ENCODE measurements around the gene TIMM23.

TIMM23 gene

DNA sequence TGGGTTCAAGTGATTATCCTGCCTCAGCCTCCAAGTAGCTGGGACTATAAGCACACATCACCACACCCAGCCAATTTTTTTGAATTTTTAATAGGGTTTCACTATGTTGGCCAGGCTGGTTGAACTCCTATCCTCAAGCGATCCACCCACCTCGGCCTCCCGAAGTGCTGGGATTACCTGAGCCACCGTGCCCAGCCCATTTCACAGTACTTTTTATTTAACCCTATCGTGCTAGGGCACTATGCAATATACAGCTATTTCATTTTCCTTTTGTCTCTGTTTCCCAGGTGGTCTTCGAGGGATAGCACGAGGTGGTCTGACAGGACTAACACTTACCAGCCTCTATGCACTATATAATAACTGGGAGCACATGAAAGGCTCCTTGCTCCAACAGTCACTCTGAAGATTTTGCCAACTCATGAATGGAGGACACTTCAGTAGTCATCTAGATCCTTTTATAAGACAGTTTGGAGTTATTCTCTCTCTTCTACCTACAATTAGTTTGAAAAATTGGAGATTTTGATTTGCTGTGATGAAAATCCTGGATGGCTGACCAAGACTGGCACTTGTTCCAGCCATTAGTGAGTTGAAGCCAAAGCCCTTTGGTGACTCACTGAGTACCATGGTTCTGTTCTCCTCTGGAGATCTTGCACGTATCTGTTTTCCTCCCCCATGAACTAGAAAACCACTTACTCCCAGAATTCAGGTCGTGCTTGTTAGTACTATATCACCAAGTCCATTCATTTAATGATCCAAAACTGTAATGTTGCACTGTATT is 30.8 kb downstream of the TIMM23 start:
- Histone ChIP-seq H3K9me3 (ENCODE audit: control insufficient read depth, insufficient read depth, low read depth, low read length) (no peaks in the 10 kb centered on the region), H3K4me1 (ENCODE audit: control insufficient read depth, insufficient read depth, low read length) (no peaks in the 10 kb centered on the region), H3K4me3 (ENCODE audit: low read depth, low read length) (no peak overlapping the region), H3K36me3 (ENCODE audit: control insufficient read depth in 2 of 2, insufficient read depth in 1 of 2, low read length in 2 of 2) (peaks cover 42 to 92% of the 10 kb centered on the region in 2 experiments), H3K27ac (ENCODE audit: extremely low read depth, low read depth, low read length) (no peak overlapping the region)
- ChIA-PET POLR2A (interaction anchor here (1.6 kb wide), 1 partner anchor 21 kb away, joined by 5 read pairs; no protein-coding TSS in a partner anchor), CTCF (no interaction called here)
- no peak for TF ChIP-seq ZNF23 (tag by site-specific recombination; IDR thresholded peaks at IDR 0.05; ENCODE audit: borderline replicate concordance)
- no peak for TF ChIP-seq SALL2 (tag by site-specific recombination; IDR thresholded peaks at IDR 0.05; ENCODE audit: borderline replicate concordance)
- TF ChIP-seq, protein P1, sequence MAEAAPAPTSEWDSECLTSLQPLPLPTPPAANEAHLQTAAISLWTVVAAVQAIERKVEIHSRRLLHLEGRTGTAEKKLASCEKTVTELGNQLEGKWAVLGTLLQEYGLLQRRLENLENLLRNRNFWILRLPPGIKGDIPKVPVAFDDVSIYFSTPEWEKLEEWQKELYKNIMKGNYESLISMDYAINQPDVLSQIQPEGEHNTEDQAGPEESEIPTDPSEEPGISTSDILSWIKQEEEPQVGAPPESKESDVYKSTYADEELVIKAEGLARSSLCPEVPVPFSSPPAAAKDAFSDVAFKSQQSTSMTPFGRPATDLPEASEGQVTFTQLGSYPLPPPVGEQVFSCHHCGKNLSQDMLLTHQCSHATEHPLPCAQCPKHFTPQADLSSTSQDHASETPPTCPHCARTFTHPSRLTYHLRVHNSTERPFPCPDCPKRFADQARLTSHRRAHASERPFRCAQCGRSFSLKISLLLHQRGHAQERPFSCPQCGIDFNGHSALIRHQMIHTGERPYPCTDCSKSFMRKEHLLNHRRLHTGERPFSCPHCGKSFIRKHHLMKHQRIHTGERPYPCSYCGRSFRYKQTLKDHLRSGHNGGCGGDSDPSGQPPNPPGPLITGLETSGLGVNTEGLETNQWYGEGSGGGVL (tag by site-specific recombination; IDR thresholded peaks at IDR 0.05) = no peak
- no peak for TF ChIP-seq ZNF202 (tag by site-specific recombination; IDR thresholded peaks at IDR 0.05; ENCODE audit: borderline replicate concordance)
- TF ChIP-seq ZNF221 (tag by site-specific recombination; IDR thresholded peaks at IDR 0.05; ENCODE audit: borderline replicate concordance) = no peak
- TF ChIP-seq, protein P2, sequence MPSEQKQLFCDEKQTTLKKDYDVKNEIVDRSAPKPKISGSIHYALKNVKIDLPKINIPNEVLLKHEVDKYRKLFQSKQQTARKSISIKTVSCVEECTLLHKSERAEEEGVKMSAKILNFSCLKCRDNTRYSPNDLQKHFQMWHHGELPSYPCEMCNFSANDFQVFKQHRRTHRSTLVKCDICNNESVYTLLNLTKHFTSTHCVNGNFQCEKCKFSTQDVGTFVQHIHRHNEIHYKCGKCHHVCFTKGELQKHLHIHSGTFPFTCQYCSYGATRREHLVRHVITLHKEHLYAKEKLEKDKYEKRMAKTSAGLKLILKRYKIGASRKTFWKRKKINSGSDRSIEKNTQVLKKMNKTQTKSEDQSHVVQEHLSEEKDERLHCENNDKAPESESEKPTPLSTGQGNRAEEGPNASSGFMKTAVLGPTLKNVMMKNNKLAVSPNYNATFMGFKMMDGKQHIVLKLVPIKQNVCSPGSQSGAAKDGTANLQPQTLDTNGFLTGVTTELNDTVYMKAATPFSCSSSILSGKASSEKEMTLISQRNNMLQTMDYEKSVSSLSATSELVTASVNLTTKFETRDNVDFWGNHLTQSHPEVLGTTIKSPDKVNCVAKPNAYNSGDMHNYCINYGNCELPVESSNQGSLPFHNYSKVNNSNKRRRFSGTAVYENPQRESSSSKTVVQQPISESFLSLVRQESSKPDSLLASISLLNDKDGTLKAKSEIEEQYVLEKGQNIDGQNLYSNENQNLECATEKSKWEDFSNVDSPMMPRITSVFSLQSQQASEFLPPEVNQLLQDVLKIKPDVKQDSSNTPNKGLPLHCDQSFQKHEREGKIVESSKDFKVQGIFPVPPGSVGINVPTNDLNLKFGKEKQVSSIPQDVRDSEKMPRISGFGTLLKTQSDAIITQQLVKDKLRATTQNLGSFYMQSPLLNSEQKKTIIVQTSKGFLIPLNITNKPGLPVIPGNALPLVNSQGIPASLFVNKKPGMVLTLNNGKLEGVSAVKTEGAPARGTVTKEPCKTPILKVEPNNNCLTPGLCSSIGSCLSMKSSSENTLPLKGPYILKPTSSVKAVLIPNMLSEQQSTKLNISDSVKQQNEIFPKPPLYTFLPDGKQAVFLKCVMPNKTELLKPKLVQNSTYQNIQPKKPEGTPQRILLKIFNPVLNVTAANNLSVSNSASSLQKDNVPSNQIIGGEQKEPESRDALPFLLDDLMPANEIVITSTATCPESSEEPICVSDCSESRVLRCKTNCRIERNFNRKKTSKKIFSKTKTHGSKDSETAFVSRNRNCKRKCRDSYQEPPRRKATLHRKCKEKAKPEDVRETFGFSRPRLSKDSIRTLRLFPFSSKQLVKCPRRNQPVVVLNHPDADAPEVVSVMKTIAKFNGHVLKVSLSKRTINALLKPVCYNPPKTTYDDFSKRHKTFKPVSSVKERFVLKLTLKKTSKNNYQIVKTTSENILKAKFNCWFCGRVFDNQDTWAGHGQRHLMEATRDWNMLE (tag by site-specific recombination; conservative IDR thresholded peaks at IDR 0.05; ENCODE audit: low read depth) = no peak

DNA sequence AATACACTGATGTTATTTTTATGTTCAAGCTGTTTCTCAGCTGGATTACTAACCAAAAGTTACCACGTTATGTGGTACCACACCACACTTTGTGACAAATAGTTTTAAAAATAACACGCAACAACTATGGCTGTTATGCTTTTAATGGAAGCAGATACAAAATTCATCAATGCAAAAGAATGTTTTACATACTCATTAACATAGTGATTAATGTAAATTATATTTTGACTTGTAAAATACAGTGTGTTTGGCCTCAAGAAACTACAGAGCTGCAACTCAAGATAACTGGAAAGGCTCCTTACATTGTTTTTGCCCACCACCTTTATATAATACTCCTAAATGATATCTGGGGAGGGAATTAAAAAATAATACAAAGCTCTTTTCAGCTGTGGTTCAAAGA is 32.7 kb downstream of the TIMM23 start:
- CTCF ChIA-PET = interaction anchor here (1.2 to 1.4 kb wide), 2 partner anchors 11 to 24 kb away, joined by 3 to 7 read pairs; no protein-coding TSS in a partner anchor
- Histone ChIP-seq H3K36me3 (ENCODE audit: control insufficient read depth in 2 of 2, insufficient read depth in 1 of 2, low read length in 2 of 2) (peaks cover 51 to 97% of the 10 kb centered on the region in 2 experiments), H3K9me3 (ENCODE audit: control insufficient read depth, insufficient read depth, low read depth, low read length) (no peaks in the 10 kb centered on the region), H3K27ac (ENCODE audit: extremely low read depth, low read depth, low read length) (no peak overlapping the region), H3K4me3 (ENCODE audit: low read depth, low read length) (no peak overlapping the region), H3K4me1 (ENCODE audit: control insufficient read depth, insufficient read depth, low read length) (no peaks in the 10 kb centered on the region)
- POLR2A ChIA-PET = interaction anchor here (1.4 kb wide), 1 partner anchor 24 kb away, joined by 3 read pairs; no protein-coding TSS in a partner anchor
- TF ChIP-seq ZNF521 (tag by site-specific recombination; IDR thresholded peaks at IDR 0.05) = no peak
- TF ChIP-seq SETDB1 (IDR thresholded peaks at IDR 0.05; ENCODE audit: insufficient read length, low read length) = no peak
- no peak for TF ChIP-seq ZNF140 (tag by site-specific recombination; IDR thresholded peaks at IDR 0.05)
- no peak for TF ChIP-seq ZNF785 (tag by site-specific recombination; IDR thresholded peaks at IDR 0.05)
- no peak for TF ChIP-seq BCL11A (tag by site-specific recombination; IDR thresholded peaks at IDR 0.05; ENCODE audit: low read depth)
- TF ChIP-seq, protein P3, sequence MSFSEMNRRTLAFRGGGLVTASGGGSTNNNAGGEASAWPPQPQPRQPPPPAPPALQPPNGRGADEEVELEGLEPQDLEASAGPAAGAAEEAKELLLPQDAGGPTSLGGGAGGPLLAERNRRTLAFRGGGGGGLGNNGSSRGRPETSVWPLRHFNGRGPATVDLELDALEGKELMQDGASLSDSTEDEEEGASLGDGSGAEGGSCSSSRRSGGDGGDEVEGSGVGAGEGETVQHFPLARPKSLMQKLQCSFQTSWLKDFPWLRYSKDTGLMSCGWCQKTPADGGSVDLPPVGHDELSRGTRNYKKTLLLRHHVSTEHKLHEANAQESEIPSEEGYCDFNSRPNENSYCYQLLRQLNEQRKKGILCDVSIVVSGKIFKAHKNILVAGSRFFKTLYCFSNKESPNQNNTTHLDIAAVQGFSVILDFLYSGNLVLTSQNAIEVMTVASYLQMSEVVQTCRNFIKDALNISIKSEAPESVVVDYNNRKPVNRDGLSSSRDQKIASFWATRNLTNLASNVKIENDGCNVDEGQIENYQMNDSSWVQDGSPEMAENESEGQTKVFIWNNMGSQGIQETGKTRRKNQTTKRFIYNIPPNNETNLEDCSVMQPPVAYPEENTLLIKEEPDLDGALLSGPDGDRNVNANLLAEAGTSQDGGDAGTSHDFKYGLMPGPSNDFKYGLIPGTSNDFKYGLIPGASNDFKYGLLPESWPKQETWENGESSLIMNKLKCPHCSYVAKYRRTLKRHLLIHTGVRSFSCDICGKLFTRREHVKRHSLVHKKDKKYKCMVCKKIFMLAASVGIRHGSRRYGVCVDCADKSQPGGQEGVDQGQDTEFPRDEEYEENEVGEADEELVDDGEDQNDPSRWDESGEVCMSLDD (tag by site-specific recombination; IDR thresholded peaks at IDR 0.05) = no peak
- TF ChIP-seq ZNF19 (tag by site-specific recombination; IDR thresholded peaks at IDR 0.05; ENCODE audit: low read depth) = no peak
- TF ChIP-seq ZNF560 (tag by site-specific recombination; IDR thresholded peaks at IDR 0.05; ENCODE audit: borderline replicate concordance) = no peak
- TF ChIP-seq, protein P4, sequence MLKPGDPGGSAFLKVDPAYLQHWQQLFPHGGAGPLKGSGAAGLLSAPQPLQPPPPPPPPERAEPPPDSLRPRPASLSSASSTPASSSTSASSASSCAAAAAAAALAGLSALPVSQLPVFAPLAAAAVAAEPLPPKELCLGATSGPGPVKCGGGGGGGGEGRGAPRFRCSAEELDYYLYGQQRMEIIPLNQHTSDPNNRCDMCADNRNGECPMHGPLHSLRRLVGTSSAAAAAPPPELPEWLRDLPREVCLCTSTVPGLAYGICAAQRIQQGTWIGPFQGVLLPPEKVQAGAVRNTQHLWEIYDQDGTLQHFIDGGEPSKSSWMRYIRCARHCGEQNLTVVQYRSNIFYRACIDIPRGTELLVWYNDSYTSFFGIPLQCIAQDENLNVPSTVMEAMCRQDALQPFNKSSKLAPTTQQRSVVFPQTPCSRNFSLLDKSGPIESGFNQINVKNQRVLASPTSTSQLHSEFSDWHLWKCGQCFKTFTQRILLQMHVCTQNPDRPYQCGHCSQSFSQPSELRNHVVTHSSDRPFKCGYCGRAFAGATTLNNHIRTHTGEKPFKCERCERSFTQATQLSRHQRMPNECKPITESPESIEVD (tag by site-specific recombination; IDR thresholded peaks at IDR 0.05) = no peak
- no peak for TF ChIP-seq SCRT1 (tag by site-specific recombination; IDR thresholded peaks at IDR 0.05; ENCODE audit: borderline replicate concordance)
- TF ChIP-seq, protein P5, sequence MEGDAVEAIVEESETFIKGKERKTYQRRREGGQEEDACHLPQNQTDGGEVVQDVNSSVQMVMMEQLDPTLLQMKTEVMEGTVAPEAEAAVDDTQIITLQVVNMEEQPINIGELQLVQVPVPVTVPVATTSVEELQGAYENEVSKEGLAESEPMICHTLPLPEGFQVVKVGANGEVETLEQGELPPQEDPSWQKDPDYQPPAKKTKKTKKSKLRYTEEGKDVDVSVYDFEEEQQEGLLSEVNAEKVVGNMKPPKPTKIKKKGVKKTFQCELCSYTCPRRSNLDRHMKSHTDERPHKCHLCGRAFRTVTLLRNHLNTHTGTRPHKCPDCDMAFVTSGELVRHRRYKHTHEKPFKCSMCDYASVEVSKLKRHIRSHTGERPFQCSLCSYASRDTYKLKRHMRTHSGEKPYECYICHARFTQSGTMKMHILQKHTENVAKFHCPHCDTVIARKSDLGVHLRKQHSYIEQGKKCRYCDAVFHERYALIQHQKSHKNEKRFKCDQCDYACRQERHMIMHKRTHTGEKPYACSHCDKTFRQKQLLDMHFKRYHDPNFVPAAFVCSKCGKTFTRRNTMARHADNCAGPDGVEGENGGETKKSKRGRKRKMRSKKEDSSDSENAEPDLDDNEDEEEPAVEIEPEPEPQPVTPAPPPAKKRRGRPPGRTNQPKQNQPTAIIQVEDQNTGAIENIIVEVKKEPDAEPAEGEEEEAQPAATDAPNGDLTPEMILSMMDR (tag by site-specific recombination; IDR thresholded peaks at IDR 0.05) = no peak
- TF ChIP-seq ZNF341 (tag by site-specific recombination; IDR thresholded peaks at IDR 0.05; ENCODE audit: low read depth) = no peak
- TF ChIP-seq ZNF23 (tag by site-specific recombination; IDR thresholded peaks at IDR 0.05; ENCODE audit: borderline replicate concordance) = no peak
- no peak for TF ChIP-seq ZNF610 (tag by site-specific recombination; IDR thresholded peaks at IDR 0.05; ENCODE audit: borderline replicate concordance)
